H9 (cell line): Measurements from ENCODE around the gene PRKAR2B. TPM values are rescaled to one million over a fixed set of nuclear protein-coding genes. Genes with fewer than 3 reads are reported as not detected.

ENCODE experiments used
- DNase-seq: peaks from one replicate; pipeline ENCODE4 v3.0.0-alpha.2; 2017
- H2AFZ ChIP-seq: one replicate; pipeline ENCODE4 v1.6.1; 2013; ENCODE audit warnings: mild to moderate bottlenecking, low read length, control low read depth, moderate library complexity
- H2AK5ac ChIP-seq: 2 replicates; pipeline ENCODE4 v1.6.1; 2013; ENCODE audit warnings: low read length, control low read depth, mixed read lengths; ENCODE audit not compliant: insufficient read length
- H2BK120ac ChIP-seq: one replicate; pipeline ENCODE4 v1.6.1; 2013; ENCODE audit warnings: low read depth, mild to moderate bottlenecking, low read length, control low read depth, inconsistent platforms; ENCODE audit not compliant: poor library complexity, severe bottlenecking
- H2BK12ac ChIP-seq: 2 replicates; pipeline ENCODE4 v1.6.1; 2013; ENCODE audit warnings: low read length, control low read depth, mixed read lengths, low read depth; ENCODE audit not compliant: insufficient read length
- H2BK15ac ChIP-seq: 2 replicates; pipeline ENCODE4 v1.6.1; 2013; ENCODE audit warnings: low read depth, low read length, control low read depth
- H2BK20ac ChIP-seq: one replicate; pipeline ENCODE4 v1.6.1; 2013; ENCODE audit warnings: low read depth, mild to moderate bottlenecking, low read length, control low read depth, inconsistent platforms; ENCODE audit not compliant: poor library complexity, severe bottlenecking
- H2BK5ac ChIP-seq: 2 replicates; pipeline ENCODE4 v1.6.1; 2013; ENCODE audit warnings: low read length, control low read depth, mixed read lengths; ENCODE audit not compliant: insufficient read length
- H3K14ac ChIP-seq: 2 replicates; pipeline ENCODE4 v1.6.1; 2013; ENCODE audit warnings: low read length, control low read depth; ENCODE audit not compliant: insufficient read depth
- H3K18ac ChIP-seq: 2 replicates; pipeline ENCODE4 v1.6.1; 2013; ENCODE audit warnings: low read depth, mild to moderate bottlenecking, mixed read lengths, low read length, control low read depth; ENCODE audit not compliant: insufficient read length
- H3K23ac ChIP-seq: 2 replicates; pipeline ENCODE4 v1.6.1; 2013; ENCODE audit warnings: low read length, control low read depth, mixed read lengths, low read depth; ENCODE audit not compliant: insufficient read length
- H3K23me2 ChIP-seq: 2 replicates; pipeline ENCODE4 v1.6.1; 2013; ENCODE audit warnings: low read depth, mild to moderate bottlenecking, mixed read lengths, low read length, control low read depth; ENCODE audit not compliant: insufficient read length, poor library complexity, severe bottlenecking
- H3K27ac ChIP-seq: 2 replicates; pipeline ENCODE4 v1.5.1; 2013; ENCODE audit warnings: low read length, control low read depth, mixed read lengths, low read depth; ENCODE audit not compliant: insufficient read length
- H3K27me3 ChIP-seq: 2 replicates; pipeline ENCODE4 v1.6.1; 2013; ENCODE audit warnings: low read length, control low read depth, inconsistent platforms; ENCODE audit not compliant: insufficient read depth
- H3K4ac ChIP-seq: 2 replicates; pipeline ENCODE4 v1.6.1; 2013; ENCODE audit warnings: low read depth, mild to moderate bottlenecking, control low read depth, inconsistent platforms, low read length, moderate library complexity
- H3K4me1 ChIP-seq: 2 replicates; pipeline ENCODE4 v1.6.1; 2013; ENCODE audit warnings: low read length, control low read depth, inconsistent platforms; ENCODE audit not compliant: insufficient read depth
- H3K4me2 ChIP-seq: 2 replicates; pipeline ENCODE4 v1.6.1; 2013; ENCODE audit warnings: low read length, control low read depth, mixed read lengths; ENCODE audit not compliant: insufficient read length, insufficient read depth
- H3K56ac ChIP-seq: 2 replicates; pipeline ENCODE4 v1.6.1; 2013; ENCODE audit warnings: low read depth, mild to moderate bottlenecking, mixed read lengths, low read length, control low read depth; ENCODE audit not compliant: insufficient read length
- H3K79me1 ChIP-seq: 2 replicates; pipeline ENCODE4 v1.6.1; 2013; ENCODE audit warnings: low read depth, mild to moderate bottlenecking, moderate library complexity, low read length, control low read depth, inconsistent platforms; ENCODE audit not compliant: insufficient read depth, poor library complexity, severe bottlenecking
- H3K79me2 ChIP-seq: 2 replicates; pipeline ENCODE4 v1.6.1; 2013; ENCODE audit warnings: low read length, control low read depth, inconsistent platforms; ENCODE audit not compliant: insufficient read depth
- H3K9ac ChIP-seq: 2 replicates; pipeline ENCODE4 v1.6.1; 2013; ENCODE audit warnings: low read length, control low read depth, mixed read lengths; ENCODE audit not compliant: insufficient read length; ENCODE audit errors: extremely low read depth
- H3K9me3 ChIP-seq: one replicate; pipeline ENCODE4 v1.6.1; 2013; ENCODE audit warnings: low read depth, low read length, inconsistent platforms; ENCODE audit not compliant: control insufficient read depth
- H3T11ph ChIP-seq: one replicate; pipeline ENCODE4 v1.6.1; 2013; ENCODE audit warnings: mild to moderate bottlenecking, low read length, control low read depth, inconsistent platforms
- H4K20me1 ChIP-seq: one replicate; pipeline ENCODE4 v1.6.1; 2013; ENCODE audit not compliant: control insufficient read depth, insufficient read length, insufficient read depth
- H4K5ac ChIP-seq: 2 replicates; pipeline ENCODE4 v1.6.1; 2013; ENCODE audit warnings: low read depth, mild to moderate bottlenecking, mixed read lengths, low read length, control low read depth; ENCODE audit not compliant: insufficient read length
- H4K8ac ChIP-seq: replicated peaks from 2 replicates; pipeline ENCODE4 v1.6.1; 2013; ENCODE audit warnings: low read length, control low read depth, mixed read lengths, low read depth; ENCODE audit not compliant: insufficient read length
- H4K91ac ChIP-seq: 2 replicates; pipeline ENCODE4 v1.6.1; 2013; ENCODE audit warnings: low read depth, mild to moderate bottlenecking, moderate library complexity, mixed read lengths, low read length, control low read depth; ENCODE audit not compliant: insufficient read length
- H3K27ac Mint-ChIP-seq, 3 experiments: 2 replicates in 2 of 3; 3 replicates in 1 of 3; pipeline ENCODE4 v1.8.0; 2020 to 2021; ENCODE audit warnings: mixed read lengths in 3 of 3, mild to moderate bottlenecking in 1 of 3, moderate library complexity in 1 of 3
- H3K27me3 Mint-ChIP-seq: 2 replicates; pipeline ENCODE4 v1.8.0; 2021; ENCODE audit warnings: low read depth, mild to moderate bottlenecking, moderate library complexity, mixed read lengths
- H3K36me3 Mint-ChIP-seq, 3 experiments: 2 replicates in 2 of 3; 3 replicates in 1 of 3; pipeline ENCODE4 v1.8.0; 2020 to 2021; ENCODE audit warnings: low read depth in 3 of 3, mixed read lengths in 3 of 3; ENCODE audit not compliant: insufficient read depth in 1 of 3
- H3K4me1 Mint-ChIP-seq, 2 experiments: 2 replicates each; pipeline ENCODE4 v1.8.0; 2020; ENCODE audit warnings: mixed read lengths in 2 of 2
- H3K4me3 Mint-ChIP-seq, 2 experiments: 2 replicates in 1 of 2; 3 replicates in 1 of 2; pipeline ENCODE4 v1.8.0; 2020 to 2021; ENCODE audit warnings: mild to moderate bottlenecking in 2 of 2, mixed read lengths in 2 of 2, moderate library complexity in 1 of 2
- H3K9me3 Mint-ChIP-seq, 2 experiments: 2 replicates in 1 of 2; 3 replicates in 1 of 2; pipeline ENCODE4 v1.8.0; 2020; ENCODE audit warnings: mild to moderate bottlenecking in 2 of 2, mixed read lengths in 2 of 2, moderate library complexity in 1 of 2
- CTCF ChIP-seq: fragments of 200-600 bp; sonication (generic); conservative IDR thresholded peaks from 3 replicates; pipeline ENCODE4 v1.8.0; 2021; ENCODE audit warnings: antibody characterized with exemption, mild to moderate bottlenecking
- WGBS: extraction: QIAGEN DNeasy Blood & Tissue Kit; methylation state at CpG from one replicate; pipeline ENCODE4 v1.1.7; 2013; ENCODE audit warnings: missing lambda C conversion rate, low lambda C conversion rate, mixed read lengths; ENCODE audit not compliant: insufficient read length; ENCODE audit errors: extremely low coverage; 5-methylcytosine and 5-hydroxymethylcytosine counted together
- total RNA-seq: library from RNA; stranded (reverse); gene quantifications from 2 replicates; pipeline ENCODE4 v1.2.1, GENCODE V29; 2021

PRKAR2B gene
- total RNA-seq, 1 experiment from 2014 or later: 16.6 TPM

- Histone ChIP-seq H3K4me2 (peak overlapping the region; percentile 11), H2BK5ac (no peak overlapping the region), H3K79me1 (no peaks in the 10 kb centered on the region), H3K9ac (no peak overlapping the region), H3K4me1 (no peaks in the 10 kb centered on the region), H3K79me2 (peaks cover 3% of the 10 kb centered on the region; the same call in 1 of the 2 replicates), H3K23ac (no peak overlapping the region), H2BK15ac (no peak overlapping the region), H2BK20ac (no peak overlapping the region), H3K14ac (no peak overlapping the region), H2BK12ac (no peak overlapping the region), H4K20me1 (no peaks in the 10 kb centered on the region), H3K27ac (peak overlapping the region; percentile 36), H4K5ac (no peak overlapping the region), H3K4ac (no peak overlapping the region), H2AFZ (no peak overlapping the region), H4K8ac (no peak overlapping the region), H3T11ph (no peak overlapping the region), H3K27me3 (no peaks in the 10 kb centered on the region), H3K9me3 (no peaks in the 10 kb centered on the region), H4K91ac (no peak overlapping the region), H2AK5ac (no peak overlapping the region), H3K56ac (no peak overlapping the region), H3K18ac (no peak overlapping the region), H3K23me2 (peaks cover 1% of the 10 kb centered on the region), H2BK120ac (no peak overlapping the region)
- H3K4me1 Mint-ChIP-seq: peaks cover 29 to 35% of the 10 kb centered on the region in 2 experiments
- TF ChIP-seq CTCF: no peak
- H3K9me3 Mint-ChIP-seq: peaks cover 0 to 3% of the 10 kb centered on the region in 2 experiments; a peak in 2 of 5 replicates
- peak overlapping the region in 1 of 2 experiments; percentile 43; a peak in 3 of 5 replicates for H3K4me3 Mint-ChIP-seq
- no peaks in the 10 kb centered on the region; the same call in 1 of the 2 replicates for H3K27me3 Mint-ChIP-seq
- no peak for DNase-seq
- WGBS: no CpG with 5 or more reads among the region's 2 CpGs
- H3K27ac Mint-ChIP-seq: peak overlapping the region; percentile 10 to 94 (median 87); a peak in 6 of 7 replicates
- peaks cover 0 to 9% (median 4%) of the 10 kb centered on the region in 3 experiments; a peak in 2 of 7 replicates for H3K36me3 Mint-ChIP-seq
Observed at GRCh38 chr7:107173191-107173590, 128.7 kb downstream of the PRKAR2B start.
